Skin of body (tissue), 2 donors: ENCODE data around the gene LMX1B. TPM values are rescaled to one million over a fixed set of nuclear protein-coding genes. Genes with fewer than 3 reads are reported as not detected.

Experiments used
- DNase-seq: peaks from one replicate; lab custom pipeline; 2025; lab: John Stamatoyannopoulos, UW
- total RNA-seq: library from RNA; depleted of rRNA; stranded (reverse); fragments of >200 nt; gene quantifications from one replicate; pipeline ENCODE4 v1.2.3, GENCODE V29; 2014

Gene LMX1B
- total RNA-seq, 1 donor from 2014 or later = 1.2 TPM

DNA sequence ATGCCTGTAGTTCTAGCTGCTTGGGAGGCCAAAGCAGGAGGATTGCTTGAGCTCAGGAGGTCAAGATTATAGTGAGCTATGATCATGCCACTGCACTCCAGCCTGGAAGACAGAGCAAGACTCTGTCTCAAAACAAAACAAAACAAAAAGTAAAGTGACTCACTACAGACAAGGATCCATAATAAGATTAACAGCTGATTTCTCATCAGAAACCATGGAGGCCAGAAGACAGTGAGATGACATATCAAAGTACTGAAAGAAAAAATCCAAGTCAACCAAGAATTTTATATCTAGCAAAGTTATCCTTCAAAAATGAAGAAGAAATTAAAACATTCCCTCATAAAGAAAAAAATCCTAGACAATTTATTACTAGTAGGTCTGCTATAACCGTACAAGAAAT is 121.8 kb downstream of the LMX1B start:
- no peak for DNase-seq

DNA sequence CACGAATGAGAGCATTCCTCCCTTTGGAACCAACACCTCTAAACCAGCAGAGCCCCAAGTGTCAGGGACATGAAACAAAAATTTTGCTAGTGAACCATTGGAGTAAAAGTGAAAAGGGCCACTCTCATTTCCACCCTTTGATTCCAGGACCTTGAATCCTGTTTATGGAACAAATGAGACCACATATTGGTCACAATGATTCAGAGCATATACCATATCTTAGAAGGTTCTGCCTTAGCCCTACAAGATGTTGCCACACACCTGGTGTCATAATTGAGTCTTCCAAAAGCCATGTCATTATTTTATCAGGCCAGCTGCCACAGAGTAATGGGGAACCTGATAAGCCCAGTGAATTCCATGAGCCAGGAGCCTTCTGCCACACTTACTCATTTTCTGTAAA is 124.8 kb downstream of the LMX1B start:
- no peak for DNase-seq

DNA sequence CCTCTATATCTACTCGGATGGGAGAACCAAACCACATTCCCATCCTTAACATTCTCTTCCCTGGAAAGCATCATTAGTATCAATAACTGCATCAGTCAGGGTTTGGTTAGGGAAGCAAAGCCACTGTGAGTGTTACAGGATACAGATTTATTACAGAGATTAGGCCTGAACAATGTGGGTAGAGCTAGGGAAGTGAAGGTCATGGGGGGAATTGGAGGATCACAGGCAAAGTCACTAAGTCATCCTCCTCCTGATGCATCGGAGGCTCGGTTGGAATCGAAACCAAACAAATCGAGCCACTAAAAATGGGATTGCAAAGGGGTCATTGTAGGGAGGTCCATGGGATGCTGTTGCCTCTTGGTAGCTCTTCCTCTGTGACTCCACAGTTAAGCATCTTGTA is 129.3 kb downstream of the LMX1B start:
- no peak for DNase-seq

DNA sequence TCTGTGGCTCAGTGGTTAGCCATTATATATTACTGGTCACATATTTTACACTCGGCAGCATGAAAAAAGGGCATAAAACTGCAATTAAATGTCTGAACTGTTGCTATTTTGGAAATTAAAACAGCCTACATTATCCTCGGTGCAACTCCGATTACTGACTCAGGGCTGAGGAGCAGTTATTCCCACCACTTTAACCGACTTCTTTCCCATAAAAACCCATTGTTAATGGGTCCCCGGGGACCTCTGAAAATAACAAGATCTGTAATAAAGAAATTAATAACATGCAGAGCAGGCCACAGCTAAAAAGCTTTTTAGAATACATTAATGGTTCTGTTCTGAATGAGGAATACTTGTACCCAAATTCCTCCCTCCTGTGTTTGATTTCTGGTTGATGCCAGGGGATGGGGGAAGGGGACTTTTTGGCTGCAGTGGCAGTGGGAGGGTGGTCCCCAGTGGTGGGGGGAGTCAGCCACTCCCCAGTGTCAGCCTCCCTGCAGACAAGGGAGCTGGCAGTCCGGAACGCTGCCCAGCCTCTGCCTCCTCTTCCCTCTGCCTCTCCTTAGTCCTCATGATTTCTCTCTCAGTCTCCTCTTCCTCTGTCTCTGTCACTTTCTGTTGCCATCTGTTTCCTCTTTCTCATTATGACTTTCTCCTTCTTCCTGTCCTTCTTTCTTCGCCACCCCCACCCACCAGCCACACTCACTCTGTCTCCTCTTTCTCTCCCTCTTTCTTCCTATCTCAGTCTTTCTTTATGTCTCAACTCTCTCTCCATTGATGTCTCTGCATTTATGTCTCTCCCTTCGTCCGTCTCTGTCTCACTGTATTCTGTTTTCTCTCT is 132.1 kb downstream of the LMX1B start:
- peak; percentile 12 for DNase-seq

Other genes starting within 250 kb of the LMX1B start
- gene ZBTB43, start 191.1 kb downstream of the LMX1B start, total RNA-seq = 14.8 TPM
- 19.3 TPM for gene ZBTB34, start 246.7 kb downstream of the LMX1B start, total RNA-seq